Ovary (tissue), 3 donors: ENCODE results near the gene BTBD9.

Experiments used
- CTCF ChIP-seq, 3 donors: fragments of 450-650 bp in 2 of 3; fragments of 200-600 bp in 1 of 3; IDR thresholded peaks; one replicate each; pipeline versions ENCODE4 v1.5.1 to v1.8.0; 2016 to 2022; ENCODE audit warnings: antibody characterized with exemption in 3 of 3, mild to moderate bottlenecking in 1 of 3
- POLR2A ChIP-seq: fragments of 450-650 bp; IDR thresholded peaks from one replicate; pipeline ENCODE4 v1.6.1; 2017; ENCODE audit warnings: antibody characterized with exemption, mild to moderate bottlenecking, moderate library complexity
- donor health status: DM: no; HTN: no; CAD: no.

- TF ChIP-seq CTCF (IDR thresholded peaks at IDR 0.05) (no peak), POLR2A (no peak)
Measured at GRCh38 chr6:38453861-38454260, 185.9 kb downstream of the BTBD9 start.
